BJ (cell line): ENCODE measurements around the gene POLR2F. TPM values are rescaled to one million over a fixed set of nuclear protein-coding genes. Genes with fewer than 3 reads are reported as not detected.

Source experiments
- CTCF ChIA-PET: fragments of 350-600 bp; formaldehyde crosslinking; extraction: SDS; loops from one replicate; lab custom pipeline; 2021; ENCODE audit warnings: antibody characterized with exemption, inconsistent platforms; lab: Yijun Ruan, JAX
- POLR2A ChIA-PET: fragments of 300-600 bp; sonication (Branson Sonifier 250); formaldehyde crosslinking; extraction: SDS; loops from one replicate; lab custom pipeline; 2021; ENCODE audit warnings: antibody characterized with exemption; lab: Charles Lee
- DNase-seq: peaks from one replicate; pipeline ENCODE4 v3.0.0-alpha.2; 2011; ENCODE audit warnings: low read depth
- H3K27me3 ChIP-seq: 2 replicates; pipeline ENCODE4 v1.6.0; 2011; ENCODE audit warnings: low read length; ENCODE audit not compliant: control insufficient read depth, insufficient read depth
- H3K36me3 ChIP-seq: 2 replicates; pipeline ENCODE4 v1.5.1; 2011; ENCODE audit warnings: low read length; ENCODE audit not compliant: control insufficient read depth, insufficient read depth
- H3K4me3 ChIP-seq: 2 replicates; pipeline ENCODE4 v1.5.1; 2011; ENCODE audit warnings: low read depth, mild to moderate bottlenecking, control low read depth, low read length
- polyA plus RNA-seq: library from polyadenylated mRNA; depleted of rRNA; stranded (reverse); fragments of >200 nt; gene quantifications from 2 replicates; pipeline ENCODE4 v1.2.3, GENCODE V29; 2011
- TF ChIP-seq, protein P1 (sequence below): IDR thresholded peaks from 2 replicates; pipeline ENCODE4 v1.5.1; 2011; ENCODE audit warnings: low read depth, mild to moderate bottlenecking, control low read depth, inconsistent platforms, low read length, moderate library complexity; ENCODE audit not compliant: insufficient read depth

Gene POLR2F
- polyA plus RNA-seq, 1 experiment = 92.1 TPM

DNA sequence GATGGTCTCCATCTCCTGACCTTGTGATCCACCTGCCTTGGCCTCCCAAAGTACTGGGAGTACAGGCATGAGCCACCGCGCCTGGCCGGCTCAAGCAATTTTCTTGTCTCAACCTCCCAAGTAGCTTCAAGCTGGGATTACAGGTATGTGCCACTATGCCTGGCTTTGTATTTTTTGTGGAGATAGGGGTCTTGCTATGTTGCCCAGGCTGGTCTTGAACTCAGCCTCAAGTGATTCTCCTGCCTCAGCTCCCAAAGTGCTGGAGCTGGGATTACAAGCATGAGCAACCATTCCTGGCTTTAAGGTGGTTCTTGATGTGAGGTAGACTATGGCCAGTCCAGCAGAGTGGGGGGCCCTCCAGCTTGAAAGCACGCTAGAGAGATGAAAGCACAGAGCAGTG, 7.6 kb downstream of the POLR2F start:
- peaks cover 20% of the 10 kb centered on the region for H3K36me3 ChIP-seq
- POLR2A ChIA-PET = no interaction called here
- H3K27me3 ChIP-seq = no peaks in the 10 kb centered on the region
- DNase-seq = no peak
- no peak overlapping the region for H3K4me3 ChIP-seq
- TF ChIP-seq, protein P1, sequence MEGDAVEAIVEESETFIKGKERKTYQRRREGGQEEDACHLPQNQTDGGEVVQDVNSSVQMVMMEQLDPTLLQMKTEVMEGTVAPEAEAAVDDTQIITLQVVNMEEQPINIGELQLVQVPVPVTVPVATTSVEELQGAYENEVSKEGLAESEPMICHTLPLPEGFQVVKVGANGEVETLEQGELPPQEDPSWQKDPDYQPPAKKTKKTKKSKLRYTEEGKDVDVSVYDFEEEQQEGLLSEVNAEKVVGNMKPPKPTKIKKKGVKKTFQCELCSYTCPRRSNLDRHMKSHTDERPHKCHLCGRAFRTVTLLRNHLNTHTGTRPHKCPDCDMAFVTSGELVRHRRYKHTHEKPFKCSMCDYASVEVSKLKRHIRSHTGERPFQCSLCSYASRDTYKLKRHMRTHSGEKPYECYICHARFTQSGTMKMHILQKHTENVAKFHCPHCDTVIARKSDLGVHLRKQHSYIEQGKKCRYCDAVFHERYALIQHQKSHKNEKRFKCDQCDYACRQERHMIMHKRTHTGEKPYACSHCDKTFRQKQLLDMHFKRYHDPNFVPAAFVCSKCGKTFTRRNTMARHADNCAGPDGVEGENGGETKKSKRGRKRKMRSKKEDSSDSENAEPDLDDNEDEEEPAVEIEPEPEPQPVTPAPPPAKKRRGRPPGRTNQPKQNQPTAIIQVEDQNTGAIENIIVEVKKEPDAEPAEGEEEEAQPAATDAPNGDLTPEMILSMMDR = no peak
- CTCF ChIA-PET = no interaction called here

DNA sequence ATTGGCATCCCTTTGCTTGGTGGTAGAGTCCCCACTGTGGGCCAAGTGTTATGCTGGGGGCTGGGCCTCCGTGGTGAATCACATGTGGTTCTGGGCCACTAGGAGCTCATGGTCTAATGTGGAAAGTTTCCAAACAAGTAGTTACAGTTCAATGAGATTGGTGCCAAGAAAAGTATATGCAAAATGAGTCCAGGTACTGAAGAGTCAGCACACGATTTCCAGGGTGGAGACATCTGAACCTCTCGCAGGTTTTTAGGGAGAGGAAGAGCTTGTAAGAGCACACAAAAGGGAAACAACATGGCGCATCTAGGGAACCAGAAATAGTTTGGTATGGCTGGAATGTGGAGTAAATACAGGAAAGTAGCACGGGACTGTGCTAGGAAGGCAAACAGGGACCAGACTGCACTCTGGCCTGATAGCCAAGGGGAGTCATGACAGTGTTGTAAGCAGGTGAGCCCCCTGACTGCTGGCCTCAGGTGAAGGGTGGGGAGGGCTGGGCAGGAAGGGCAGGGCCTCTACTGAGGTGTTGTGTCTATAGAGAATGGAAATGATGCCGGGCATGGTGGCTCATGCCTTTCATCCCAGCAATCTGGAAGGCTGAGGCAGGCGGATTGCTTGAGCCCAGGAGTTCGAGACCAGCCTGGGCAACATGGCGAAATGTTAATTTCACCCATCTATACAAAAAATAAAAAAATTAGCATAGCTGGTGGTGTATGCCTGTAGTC, 12.6 kb downstream of the POLR2F start:
- ChIA-PET POLR2A (no interaction called here), CTCF (interaction anchor here (0.7 to 8.5 kb wide), 26 partner anchors 9 to 151 kb away, joined by 3 to 82 read pairs (median 4); partner anchors contain the start of genes C22orf23 and POLR2F)
- no peaks in the 10 kb centered on the region for H3K27me3 ChIP-seq
- no peak overlapping the region for H3K4me3 ChIP-seq
- TF ChIP-seq, protein P1 = no peak
- no peak for DNase-seq
- peaks cover 15% of the 10 kb centered on the region for H3K36me3 ChIP-seq

- no peak for DNase-seq
- POLR2A ChIA-PET = no interaction called here
- peaks cover 10% of the 10 kb centered on the region for H3K36me3 ChIP-seq
- TF ChIP-seq, protein P1 = no peak
- CTCF ChIA-PET = interaction anchor here (1.6 to 8.5 kb wide), 6 partner anchors 10 to 152 kb away, joined by 5 to 82 read pairs (median 11); no protein-coding TSS in a partner anchor
- H3K4me3 ChIP-seq = no peak overlapping the region
- H3K27me3 ChIP-seq = no peaks in the 10 kb centered on the region
These were observed 13.6 kb downstream of the POLR2F start for GRCh38 chr22:37967147-37967546.

GRCh38 chr22:37967637-37968451, 14.3 kb downstream of the POLR2F start:
- ChIA-PET CTCF (interaction anchor here (2.3 to 8.5 kb wide), 2 partner anchors 80 to 152 kb away, joined by 20 to 82 read pairs; no protein-coding TSS in a partner anchor), POLR2A (no interaction called here)
- H3K27me3 ChIP-seq = no peaks in the 10 kb centered on the region
- TF ChIP-seq, protein P1 = no peak
- no peak for DNase-seq
- peaks cover 10% of the 10 kb centered on the region for H3K36me3 ChIP-seq
- no peak overlapping the region for H3K4me3 ChIP-seq
